ENCODE measurements around the gene GIT1. TPM values are rescaled to one million over a fixed set of nuclear protein-coding genes. Genes with fewer than 3 reads are reported as not detected.

Gene GIT1
- total RNA-seq, 1 experiment from 2014 or later = 46.5 TPM

DNA sequence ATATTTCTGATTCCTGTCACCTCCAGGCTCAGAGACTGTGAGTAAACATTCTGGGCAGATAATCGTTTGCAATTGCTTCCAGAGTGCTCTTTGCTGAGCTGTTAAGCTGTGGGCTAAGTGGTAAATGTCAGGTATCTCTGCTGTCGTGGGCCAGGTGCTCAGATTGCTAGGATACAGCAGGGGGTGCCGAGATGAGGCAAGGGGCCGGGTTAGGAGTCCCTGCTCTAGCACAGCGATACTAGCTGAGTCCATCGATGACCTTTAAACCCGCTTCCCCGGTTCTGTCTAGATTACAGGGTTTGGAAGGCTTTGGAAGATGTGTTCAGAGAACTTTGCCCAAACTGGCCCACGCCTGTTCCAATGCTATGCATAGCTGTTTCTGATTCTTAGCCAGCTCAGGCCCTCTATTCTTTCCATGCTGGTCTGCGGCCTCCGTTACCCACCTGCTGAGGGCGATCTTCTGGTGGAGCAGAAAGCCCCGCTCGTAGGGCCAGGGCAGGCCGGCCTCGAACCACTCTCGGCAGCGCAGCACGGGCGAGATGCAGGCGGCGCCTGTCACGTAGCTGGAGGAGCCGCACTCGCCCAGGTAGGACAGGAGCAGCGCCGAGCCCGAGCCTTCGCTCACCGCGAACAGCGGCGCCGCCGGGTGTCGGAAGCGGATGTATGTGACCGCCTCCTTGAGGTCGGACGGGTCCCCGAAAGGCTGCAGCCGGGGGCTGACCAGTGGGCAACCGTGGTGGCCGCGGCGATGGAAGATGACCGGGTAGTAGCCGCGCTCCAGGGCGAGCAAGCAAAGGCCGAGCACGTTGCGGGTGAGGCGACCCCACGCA, 23.6 kb downstream of the GIT1 start:
- peak overlapping the region; percentile 87 for H3K4me3 ChIP-seq (ENCODE audit: low read depth, low read length)
- Mint-ChIP-seq H3K27me3 (ENCODE audit: insufficient read depth, unreplicated experiment) (no peaks in the 10 kb centered on the region), H3K4me3 (ENCODE audit: unreplicated experiment) (peak overlapping the region; percentile 97), H3K4me1 (ENCODE audit: low read depth, unreplicated experiment) (peaks cover 5% of the 10 kb centered on the region), H3K27ac (ENCODE audit: unreplicated experiment) (peak overlapping the region; percentile 75), H3K9me3 (ENCODE audit: unreplicated experiment) (no peaks in the 10 kb centered on the region), H3K36me3 (ENCODE audit: insufficient read depth, unreplicated experiment) (peaks cover 24% of the 10 kb centered on the region)
- peaks cover 10% of the 10 kb centered on the region; the same call in 1 of the 2 replicates for H3K4me1 ChIP-seq
- no peaks in the 10 kb centered on the region; the same call in 1 of the 2 replicates for H3K36me3 ChIP-seq (ENCODE audit: control insufficient read depth, insufficient read depth, low read length)
- H3K9me3 ChIP-seq = no peaks in the 10 kb centered on the region
- intact Hi-C loops (cut with micrococcal nuclease; ENCODE audit: unreplicated experiment) = loop anchor here (1.0 kb wide), 1 partner anchor 10 kb away; no protein-coding TSS in a partner anchor
- TSS peak; percentile 11 for BruUV-seq (replicated peaks)
- no peaks in the 10 kb centered on the region for H3K27me3 ChIP-seq (replicated peaks; ENCODE audit: control insufficient read depth, insufficient read depth, low read length)
- ChIA-PET CTCF (interaction anchor here (0.6 to 3.4 kb wide), 9 partner anchors 9 to 527 kb away, joined by 3 to 28 read pairs (median 4); partner anchors contain the start of gene ANKRD13B), POLR2A (interaction anchor here (0.5 kb wide), 1 partner anchor 131 kb away, joined by 3 read pairs; no protein-coding TSS in a partner anchor)
- peak; percentile 16 to 36 for TF ChIP-seq CTCF (IDR thresholded peaks at IDR 0.05; ENCODE audit: insufficient read depth in 1 of 2, low read depth in 1 of 2, low read length in 1 of 2, severe bottlenecking in 1 of 2, unreplicated experiment in 1 of 2)
- DNase-seq = peak; percentile 65 to 72

GRCh38 chr17:29563816-29564215, 25.6 kb downstream of the GIT1 start:
- DNase-seq = no peak
- Mint-ChIP-seq H3K27ac (ENCODE audit: unreplicated experiment) (no peak overlapping the region), H3K36me3 (ENCODE audit: insufficient read depth, unreplicated experiment) (peaks cover 19% of the 10 kb centered on the region), H3K27me3 (ENCODE audit: insufficient read depth, unreplicated experiment) (no peaks in the 10 kb centered on the region), H3K9me3 (ENCODE audit: unreplicated experiment) (no peaks in the 10 kb centered on the region), H3K4me1 (ENCODE audit: low read depth, unreplicated experiment) (no peaks in the 10 kb centered on the region), H3K4me3 (ENCODE audit: unreplicated experiment) (no peak overlapping the region)
- no peaks in the 10 kb centered on the region for H3K27me3 ChIP-seq (replicated peaks; ENCODE audit: control insufficient read depth, insufficient read depth, low read length)
- TF ChIP-seq CTCF (IDR thresholded peaks at IDR 0.05; ENCODE audit: insufficient read depth in 1 of 2, low read depth in 1 of 2, low read length in 1 of 2, severe bottlenecking in 1 of 2, unreplicated experiment in 1 of 2) = no peak
- ChIA-PET CTCF (no interaction called here), POLR2A (no interaction called here)
- intact Hi-C loops (cut with micrococcal nuclease; ENCODE audit: unreplicated experiment) = no loop called here
- H3K36me3 ChIP-seq (ENCODE audit: control insufficient read depth, insufficient read depth, low read length) = no peaks in the 10 kb centered on the region; the same call in 1 of the 2 replicates
- H3K4me1 ChIP-seq = peaks cover 10% of the 10 kb centered on the region; the same call in 1 of the 2 replicates
- no peak overlapping the region for H3K4me3 ChIP-seq (ENCODE audit: low read depth, low read length)
- BruUV-seq (replicated peaks) = no TSS peak
- no peaks in the 10 kb centered on the region for H3K9me3 ChIP-seq

GRCh38 chr17:29562615-29563014, 26.8 kb downstream of the GIT1 start:
- H3K36me3 ChIP-seq (ENCODE audit: control insufficient read depth, insufficient read depth, low read length) = no peaks in the 10 kb centered on the region; the same call in 1 of the 2 replicates
- H3K9me3 Mint-ChIP-seq (ENCODE audit: unreplicated experiment) = no peaks in the 10 kb centered on the region
- ChIA-PET CTCF (no interaction called here), POLR2A (no interaction called here)
- no peaks in the 10 kb centered on the region for H3K27me3 ChIP-seq (replicated peaks; ENCODE audit: control insufficient read depth, insufficient read depth, low read length)
- no peaks in the 10 kb centered on the region for H3K9me3 ChIP-seq
- H3K27ac Mint-ChIP-seq (ENCODE audit: unreplicated experiment) = no peak overlapping the region
- no peak overlapping the region for H3K4me3 Mint-ChIP-seq (ENCODE audit: unreplicated experiment)
- H3K4me1 Mint-ChIP-seq (ENCODE audit: low read depth, unreplicated experiment) = peaks cover 2% of the 10 kb centered on the region
- peaks cover 14% of the 10 kb centered on the region for H3K4me1 ChIP-seq
- BruUV-seq (replicated peaks) = no TSS peak
- TF ChIP-seq CTCF (IDR thresholded peaks at IDR 0.05; ENCODE audit: insufficient read depth in 1 of 2, low read depth in 1 of 2, low read length in 1 of 2, severe bottlenecking in 1 of 2, unreplicated experiment in 1 of 2) = no peak
- H3K36me3 Mint-ChIP-seq (ENCODE audit: insufficient read depth, unreplicated experiment) = peaks cover 19% of the 10 kb centered on the region
- DNase-seq = no peak
- H3K27me3 Mint-ChIP-seq (ENCODE audit: insufficient read depth, unreplicated experiment) = no peaks in the 10 kb centered on the region
- H3K4me3 ChIP-seq (ENCODE audit: low read depth, low read length) = no peak overlapping the region
- intact Hi-C loops (cut with micrococcal nuclease; ENCODE audit: unreplicated experiment) = no loop called here
